GM19025 (cell line): ENCODE measurements around the gene ITPR1.

ENCODE experiments used
- ATAC-seq: cut with Tn5 transposase; IDR thresholded peaks from one replicate; pipeline ENCODE4 v1.9.1; 2021; ENCODE audit warnings: mild to moderate bottlenecking, low read depth, moderate library complexity; ENCODE audit not compliant: unreplicated experiment

Gene ITPR1

GRCh38 chr3:4564928-4565586, 71.9 kb downstream of the ITPR1 start:
- no peak for ATAC-seq

GRCh38 chr3:4565809-4566501, 72.8 kb downstream of the ITPR1 start:
- ATAC-seq = no peak

DNA sequence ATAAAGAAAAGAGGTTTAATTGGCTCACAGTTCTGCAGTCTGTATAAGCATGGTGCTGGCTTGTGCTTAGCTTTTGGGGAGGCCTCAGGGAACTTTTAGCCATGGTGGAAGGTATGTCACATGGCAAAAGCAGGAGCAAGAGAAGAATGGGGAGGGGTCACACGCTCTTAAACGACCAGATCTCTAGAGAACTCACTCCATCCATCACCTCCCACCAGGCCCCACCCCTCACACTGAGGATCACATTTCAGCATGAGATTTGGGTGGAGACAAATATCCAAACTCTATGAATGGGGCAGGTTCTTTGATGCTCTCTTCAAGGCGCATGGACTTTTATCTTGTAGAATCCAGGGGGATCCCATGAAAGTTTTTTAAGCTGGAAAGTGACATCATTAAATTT, 75.7 kb downstream of the ITPR1 start:
- no peak for ATAC-seq

DNA sequence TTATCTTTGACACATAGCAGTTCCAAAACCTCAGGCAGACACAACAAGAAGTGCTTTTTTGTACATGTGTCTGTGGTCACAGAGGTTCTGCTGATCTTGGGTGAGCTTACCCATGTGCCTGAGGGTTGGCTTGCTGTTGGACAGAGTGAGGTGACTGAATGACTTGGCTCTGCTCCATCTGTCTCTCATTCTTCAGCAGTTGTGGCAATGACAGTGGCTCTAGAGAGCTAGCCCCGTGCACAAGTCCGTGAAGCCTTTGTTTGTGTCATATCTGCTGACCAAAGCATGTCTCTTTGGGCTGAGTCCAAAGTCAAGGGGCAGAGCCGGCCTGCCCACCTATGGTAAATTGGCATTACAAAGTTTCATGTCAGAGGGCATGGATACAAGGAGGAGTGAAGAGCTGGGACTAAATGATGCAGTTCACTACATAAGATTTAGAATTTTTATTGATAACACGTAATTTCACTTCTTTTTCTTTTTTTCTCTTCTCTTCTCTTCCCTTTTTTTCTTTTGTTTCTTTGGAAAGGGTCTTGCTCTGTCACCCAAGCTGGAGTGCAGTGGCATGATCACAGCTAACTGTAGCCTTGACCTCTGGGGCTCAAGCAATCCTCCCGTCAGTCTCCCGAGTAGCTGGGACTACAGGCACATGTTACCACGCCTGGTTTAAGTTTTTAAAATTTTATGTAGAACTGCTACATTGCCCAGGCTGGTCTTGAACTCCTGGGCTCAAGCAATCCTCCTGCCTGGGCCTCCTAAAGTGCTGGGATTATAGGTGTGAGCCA, 77.9 kb downstream of the ITPR1 start:
- no peak for ATAC-seq

DNA sequence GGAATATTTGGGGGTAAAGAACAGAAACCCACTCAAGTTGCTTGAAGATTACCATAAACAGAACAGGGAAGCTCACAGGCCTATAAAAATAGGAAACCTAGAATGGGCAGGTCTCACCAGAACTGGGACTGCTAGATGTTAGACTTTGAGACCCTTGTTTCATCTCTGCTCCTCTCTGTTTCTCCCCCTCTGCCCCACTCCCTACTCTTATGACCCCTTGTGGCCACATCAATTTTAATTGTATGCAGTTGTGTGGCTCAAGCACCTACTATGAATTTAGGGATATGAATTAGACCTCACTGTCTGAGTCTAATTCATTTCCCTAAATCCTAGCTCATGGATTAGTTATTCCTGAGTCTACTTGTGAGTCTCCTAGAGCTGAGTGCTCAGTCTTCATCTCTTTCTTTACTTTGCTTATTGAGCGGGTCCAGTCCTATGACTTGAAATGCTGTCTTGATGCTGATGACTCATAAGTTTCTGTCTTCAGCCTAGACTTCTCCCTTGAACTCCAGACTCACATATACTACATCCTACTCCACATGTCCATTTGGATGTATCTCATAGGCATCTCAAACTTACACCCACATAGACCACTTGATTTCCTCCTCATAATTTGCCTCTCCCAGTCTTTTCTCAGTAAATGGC, 78.7 kb downstream of the ITPR1 start:
- ATAC-seq = no peak

- ATAC-seq = no peak
Observed at GRCh38 chr3:4573153-4573552, 80.0 kb downstream of the ITPR1 start.

- ATAC-seq = no peak
Observed at GRCh38 chr3:4574426-4574965, 81.3 kb downstream of the ITPR1 start.

- ATAC-seq = no peak
Observed at GRCh38 chr3:4575381-4575780, 82.2 kb downstream of the ITPR1 start.

- no peak for ATAC-seq
Observed at GRCh38 chr3:4577721-4578120, 84.6 kb downstream of the ITPR1 start.

DNA sequence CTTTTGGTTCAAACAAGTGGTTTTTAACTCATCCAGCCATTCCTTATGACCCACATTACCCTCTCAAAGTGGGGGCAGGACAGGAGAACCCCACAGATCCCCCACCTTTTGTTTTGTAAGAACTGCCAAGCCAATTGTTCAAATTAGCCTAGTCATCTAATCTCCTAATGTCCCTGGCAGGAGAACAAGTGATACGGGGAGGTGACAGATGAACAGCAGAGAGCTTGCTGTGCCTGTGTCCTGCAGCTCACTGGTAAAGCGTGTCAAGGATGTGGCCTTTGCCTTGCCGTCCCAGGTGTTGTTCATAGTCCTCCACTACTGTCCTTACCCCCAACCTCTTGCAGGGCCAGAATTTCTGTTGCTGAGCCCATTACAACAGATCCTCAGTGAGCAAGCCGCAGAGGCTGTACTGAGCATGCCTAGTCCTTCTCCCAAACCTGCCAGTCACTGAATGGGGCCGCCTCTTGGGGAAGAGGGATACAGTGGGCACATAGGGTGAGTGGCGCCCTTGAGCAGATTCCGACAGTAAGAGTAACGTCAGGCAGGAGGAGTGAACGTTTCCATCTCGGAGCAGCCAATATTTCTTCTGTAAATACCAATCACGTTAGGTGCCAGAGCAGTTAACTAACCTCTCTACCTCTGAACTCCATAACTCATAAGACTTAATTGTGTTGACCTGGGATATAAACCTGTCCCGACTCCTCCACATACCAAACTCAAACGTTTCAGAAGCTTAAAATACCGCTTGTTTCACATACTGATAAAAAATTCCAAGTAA, 87.4 kb downstream of the ITPR1 start:
- ATAC-seq = no peak

DNA sequence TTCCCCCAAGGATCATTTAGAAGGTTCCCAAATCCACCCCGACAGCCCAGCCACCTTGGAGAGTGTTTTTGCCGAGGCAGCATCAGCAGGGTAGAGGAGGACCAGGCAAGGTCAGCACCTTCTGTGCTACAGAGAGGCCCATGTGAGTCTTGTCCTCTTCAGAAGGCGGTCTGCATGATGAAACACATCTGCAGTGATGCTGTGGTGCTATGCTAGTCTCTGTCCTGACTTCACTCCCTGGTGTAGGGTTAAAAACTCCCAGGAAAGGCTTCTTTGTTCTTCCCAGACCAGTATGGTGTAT, 87.9 kb downstream of the ITPR1 start:
- ATAC-seq = no peak

DNA sequence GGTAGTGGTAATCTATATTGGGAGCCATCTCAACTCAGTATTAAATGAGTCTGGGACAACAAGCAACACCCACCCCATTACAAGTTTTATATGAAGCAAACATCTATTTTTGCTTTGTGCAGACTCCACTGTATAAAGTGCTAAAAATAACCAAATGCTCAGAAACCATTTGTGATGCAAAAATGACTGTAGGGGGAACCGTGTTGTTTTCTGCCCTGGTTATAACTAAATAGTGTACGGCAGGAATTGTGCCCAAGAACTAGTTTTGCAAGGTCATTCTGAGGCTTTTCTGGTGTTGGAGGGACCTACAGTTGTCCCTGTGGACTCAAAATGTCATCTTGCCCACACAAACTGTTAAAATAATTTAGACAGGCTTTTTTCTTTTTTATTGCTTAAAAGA, 88.3 kb downstream of the ITPR1 start:
- no peak for ATAC-seq

DNA sequence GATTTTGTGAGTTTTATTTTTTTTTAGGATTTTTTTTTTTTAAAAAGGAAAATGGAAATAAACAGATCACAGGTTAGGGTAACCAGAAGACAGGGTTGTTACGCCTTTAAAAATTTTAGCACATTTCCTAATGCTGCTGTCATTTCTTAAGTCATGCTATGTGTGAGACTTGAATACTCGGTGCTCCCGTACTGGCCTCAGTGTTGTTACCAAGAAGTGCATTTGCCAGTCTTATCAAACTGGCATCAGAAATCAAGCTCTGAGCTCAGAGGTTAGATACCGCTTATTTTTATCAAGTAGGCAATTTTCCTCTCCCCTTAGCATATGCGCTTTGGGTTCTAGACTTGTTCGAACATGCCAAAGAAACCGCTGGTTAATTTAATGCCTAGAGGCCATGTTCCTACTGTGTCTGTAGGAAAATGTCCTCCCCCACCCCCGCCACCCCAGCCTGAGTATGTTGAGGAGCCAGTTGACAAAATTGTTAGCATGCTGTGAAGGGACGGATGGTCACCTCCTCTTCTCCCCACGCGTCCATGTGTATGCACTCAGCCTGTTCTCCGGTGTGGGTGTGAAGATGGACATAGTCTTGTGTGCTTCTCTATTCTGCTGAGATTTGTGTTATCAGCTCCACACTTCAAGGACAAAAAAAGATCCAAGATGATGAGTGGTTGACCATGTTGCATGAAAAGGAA, 88.9 kb downstream of the ITPR1 start:
- ATAC-seq = no peak

GRCh38 chr3:4582624-4583023, 89.5 kb downstream of the ITPR1 start:
- ATAC-seq = no peak

- no peak for ATAC-seq
Observed at GRCh38 chr3:4583416-4583815, 90.3 kb downstream of the ITPR1 start.

GRCh38 chr3:4584456-4585249, 91.5 kb downstream of the ITPR1 start:
- no peak for ATAC-seq

DNA sequence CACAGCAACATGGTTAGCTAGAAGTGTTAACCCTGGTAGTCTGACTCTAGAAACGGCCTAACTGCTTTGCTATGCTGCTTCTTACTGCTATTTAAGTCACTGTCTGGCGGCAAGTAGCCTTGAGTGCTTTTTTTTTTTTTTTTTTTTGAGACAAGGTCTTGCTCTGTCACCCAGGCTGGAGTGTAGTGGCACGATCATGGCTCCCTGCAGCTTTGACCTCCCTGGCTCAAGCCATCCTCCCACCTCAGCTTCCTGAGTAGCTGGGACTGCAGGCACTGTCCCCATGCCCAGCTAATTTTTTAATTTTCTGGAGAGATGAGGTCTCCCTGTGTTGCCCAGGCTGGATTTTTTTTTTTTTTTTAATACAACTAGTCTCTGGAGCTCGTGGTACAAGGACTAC, 93.2 kb downstream of the ITPR1 start:
- no peak for ATAC-seq

- ATAC-seq = no peak
Observed at GRCh38 chr3:4587061-4587837, 94.1 kb downstream of the ITPR1 start.
